Natural killer cell treated with Interleukin-12 subunit alpha and Interleukin-12 subunit beta and Interleukin-15 and Interleukin-18, amount 100 ng/mL, for 72 hours (primary cell): ENCODE results near the gene SFRP2. TPM values are rescaled to one million over a fixed set of nuclear protein-coding genes. Genes with fewer than 3 reads are reported as not detected.

Source experiments
- ATAC-seq, 2 donors: fragments of 150-1000 bp; cut with Tn5 transposase in 1 of 2; sonication (Bioruptor Pico), chemical (Tn5 transposase) in 1 of 2; 2 replicates each; pipeline ENCODE4 v1.10.0; 2021
- DNase-seq: peaks from one replicate; pipeline ENCODE4 v3.0.0; 2022; ENCODE audit warnings: low spot score
- H3K27ac Mint-ChIP-seq, 2 donors: 1 replicate in 1 of 2; 2 replicates in 1 of 2; pipeline ENCODE4 v1.8.0; 2022; ENCODE audit warnings: mixed read lengths in 2 of 2, mild to moderate bottlenecking in 1 of 2, moderate library complexity in 1 of 2
- H3K27me3 Mint-ChIP-seq, 2 donors: 1 replicate in 1 of 2; 2 replicates in 1 of 2; pipeline ENCODE4 v1.8.0; 2022; ENCODE audit warnings: mixed read lengths in 2 of 2
- H3K36me3 Mint-ChIP-seq: one replicate; pipeline ENCODE4 v1.8.0; 2022; ENCODE audit warnings: mixed read lengths
- H3K4me1 Mint-ChIP-seq, 2 donors: 1 replicate in 1 of 2; 2 replicates in 1 of 2; pipeline ENCODE4 v1.8.0; 2022; ENCODE audit warnings: low read depth in 2 of 2, mixed read lengths in 2 of 2, mild to moderate bottlenecking in 1 of 2
- H3K4me3 Mint-ChIP-seq: one replicate; pipeline ENCODE4 v1.8.0; 2022; ENCODE audit warnings: mixed read lengths
- H3K9me3 Mint-ChIP-seq: 2 replicates; pipeline ENCODE4 v1.8.0; 2022; ENCODE audit warnings: mixed read lengths
- total RNA-seq, 2 donors: library from RNA; stranded (reverse); gene quantifications; one replicate each; pipeline ENCODE4 v1.2.3, GENCODE V29; 2022

Gene SFRP2
- total RNA-seq, 2 donors from 2014 or later = not detected

- ATAC-seq (no peak), DNase-seq (no peak)
- Mint-ChIP-seq H3K4me1 (peaks cover 16 to 17% of the 10 kb centered on the region in 2 donors), H3K36me3 (no peaks in the 10 kb centered on the region), H3K9me3 (no peaks in the 10 kb centered on the region), H3K27ac (no peak overlapping the region), H3K27me3 (peaks cover 4 to 14% of the 10 kb centered on the region in 2 donors), H3K4me3 (no peak overlapping the region)
Observed at GRCh38 chr4:153809916-153810810, 21.3 kb upstream of the SFRP2 start.

GRCh38 chr4:153809307-153809706 is 20.4 kb upstream of the SFRP2 start:
- Mint-ChIP-seq H3K27ac (no peak overlapping the region), H3K36me3 (no peaks in the 10 kb centered on the region), H3K27me3 (peaks cover under 1 to 11% of the 10 kb centered on the region in 2 donors), H3K4me3 (no peak overlapping the region), H3K4me1 (peaks cover 16 to 20% of the 10 kb centered on the region in 2 donors), H3K9me3 (no peaks in the 10 kb centered on the region)
- peak; percentile 52 to 66 for ATAC-seq
- no peak for DNase-seq

GRCh38 chr4:153808175-153808574 is 19.3 kb upstream of the SFRP2 start:
- no peaks in the 10 kb centered on the region for H3K36me3 Mint-ChIP-seq
- no peaks in the 10 kb centered on the region for H3K9me3 Mint-ChIP-seq
- H3K27ac Mint-ChIP-seq = no peak overlapping the region
- H3K4me3 Mint-ChIP-seq = no peak overlapping the region
- H3K27me3 Mint-ChIP-seq = peaks cover 4 to 11% of the 10 kb centered on the region in 2 donors
- DNase-seq (no peak), ATAC-seq (no peak)
- H3K4me1 Mint-ChIP-seq = peaks cover 16 to 20% of the 10 kb centered on the region in 2 donors

GRCh38 chr4:153806073-153806472 is 17.2 kb upstream of the SFRP2 start:
- H3K9me3 Mint-ChIP-seq = no peaks in the 10 kb centered on the region
- DNase-seq = no peak

GRCh38 chr4:153804722-153805121 is 15.8 kb upstream of the SFRP2 start:
- ATAC-seq = no peak
- H3K4me3 Mint-ChIP-seq = no peak overlapping the region
- no peak for DNase-seq
- no peak overlapping the region for H3K27ac Mint-ChIP-seq
- H3K4me1 Mint-ChIP-seq = peaks cover 11 to 14% of the 10 kb centered on the region in 2 donors
- no peaks in the 10 kb centered on the region for H3K9me3 Mint-ChIP-seq
- no peaks in the 10 kb centered on the region for H3K36me3 Mint-ChIP-seq
- H3K27me3 Mint-ChIP-seq = peaks cover 6 to 11% of the 10 kb centered on the region in 2 donors

More at GRCh38 chr4:153806073-153806472, 17.2 kb upstream of the SFRP2 start:
- no peak for ATAC-seq
- Mint-ChIP-seq H3K27ac (no peak overlapping the region), H3K36me3 (no peaks in the 10 kb centered on the region), H3K27me3 (peaks cover 4 to 11% of the 10 kb centered on the region in 2 donors), H3K4me1 (peaks cover 16 to 20% of the 10 kb centered on the region in 2 donors), H3K4me3 (no peak overlapping the region)

GRCh38 chr4:153799694-153800074 is 10.8 kb upstream of the SFRP2 start:
- ATAC-seq = no peak
- H3K4me3 Mint-ChIP-seq = no peak overlapping the region
- no peak overlapping the region for H3K27ac Mint-ChIP-seq

GRCh38 chr4:153798901-153799693 is 10.2 kb upstream of the SFRP2 start:
- H3K27me3 Mint-ChIP-seq = peaks cover 37 to 49% of the 10 kb centered on the region in 2 donors
- ATAC-seq (no peak), DNase-seq (no peak)
- no peaks in the 10 kb centered on the region for H3K4me1 Mint-ChIP-seq
- no peak overlapping the region for H3K4me3 Mint-ChIP-seq
- H3K9me3 Mint-ChIP-seq = no peaks in the 10 kb centered on the region
- H3K27ac Mint-ChIP-seq = no peak overlapping the region
- H3K36me3 Mint-ChIP-seq = no peaks in the 10 kb centered on the region

More at GRCh38 chr4:153799694-153800074, 10.8 kb upstream of the SFRP2 start:
- Mint-ChIP-seq H3K9me3 (no peaks in the 10 kb centered on the region), H3K4me1 (no peaks in the 10 kb centered on the region), H3K27me3 (peaks cover 33 to 43% of the 10 kb centered on the region in 2 donors), H3K36me3 (no peaks in the 10 kb centered on the region)
- DNase-seq = no peak

- peaks cover 41 to 56% of the 10 kb centered on the region in 2 donors for H3K27me3 Mint-ChIP-seq
- no peak overlapping the region for H3K4me3 Mint-ChIP-seq
- no peak overlapping the region for H3K27ac Mint-ChIP-seq
- ATAC-seq (no peak), DNase-seq (no peak)
- H3K4me1 Mint-ChIP-seq = no peaks in the 10 kb centered on the region
- H3K9me3 Mint-ChIP-seq = no peaks in the 10 kb centered on the region
- no peaks in the 10 kb centered on the region for H3K36me3 Mint-ChIP-seq
Observed at GRCh38 chr4:153798420-153798819, 9.5 kb upstream of the SFRP2 start.

- Mint-ChIP-seq H3K27ac (no peak overlapping the region), H3K36me3 (no peaks in the 10 kb centered on the region), H3K4me1 (peaks cover 7 to 9% of the 10 kb centered on the region in 2 donors), H3K4me3 (no peak overlapping the region), H3K27me3 (peaks cover 57 to 87% of the 10 kb centered on the region in 2 donors), H3K9me3 (no peaks in the 10 kb centered on the region)
- DNase-seq (no peak), ATAC-seq (no peak)
Observed at GRCh38 chr4:153794006-153794405, 5.1 kb upstream of the SFRP2 start.

GRCh38 chr4:153792618-153793247 is 3.9 kb upstream of the SFRP2 start:
- H3K27me3 Mint-ChIP-seq = peaks cover 62 to 83% of the 10 kb centered on the region in 2 donors
- no peak overlapping the region for H3K27ac Mint-ChIP-seq
- no peak overlapping the region for H3K4me3 Mint-ChIP-seq
- ATAC-seq = no peak
- DNase-seq = no peak
- H3K36me3 Mint-ChIP-seq = no peaks in the 10 kb centered on the region
- peaks cover 7 to 9% of the 10 kb centered on the region in 2 donors for H3K4me1 Mint-ChIP-seq
- no peaks in the 10 kb centered on the region for H3K9me3 Mint-ChIP-seq

GRCh38 chr4:153791746-153792617 is 3.1 kb upstream of the SFRP2 start:
- H3K4me3 Mint-ChIP-seq = peak overlapping the region; percentile 62
- H3K27ac Mint-ChIP-seq = no peak overlapping the region
- DNase-seq (no peak), ATAC-seq (no peak)
- no peaks in the 10 kb centered on the region for H3K9me3 Mint-ChIP-seq
- H3K4me1 Mint-ChIP-seq = peaks cover 7 to 9% of the 10 kb centered on the region in 2 donors
- peaks cover 61 to 82% of the 10 kb centered on the region in 2 donors for H3K27me3 Mint-ChIP-seq
- no peaks in the 10 kb centered on the region for H3K36me3 Mint-ChIP-seq

- H3K27ac Mint-ChIP-seq = no peak overlapping the region
- H3K9me3 Mint-ChIP-seq = no peaks in the 10 kb centered on the region
- peak overlapping the region; percentile 62 for H3K4me3 Mint-ChIP-seq
- H3K4me1 Mint-ChIP-seq = peaks cover 7 to 9% of the 10 kb centered on the region in 2 donors
- H3K27me3 Mint-ChIP-seq = peaks cover 57 to 82% of the 10 kb centered on the region in 2 donors
- H3K36me3 Mint-ChIP-seq = no peaks in the 10 kb centered on the region
- DNase-seq = no peak
- peak; percentile 42 to 68 for ATAC-seq
Observed at GRCh38 chr4:153790962-153791551, 2.2 kb upstream of the SFRP2 start.
